ENCODE data around the gene TCF3.

GRCh38 chr19:1663852-1664251 lies 11.4 kb upstream of the TCF3 start:
- TF ChIP-seq, protein P1, sequence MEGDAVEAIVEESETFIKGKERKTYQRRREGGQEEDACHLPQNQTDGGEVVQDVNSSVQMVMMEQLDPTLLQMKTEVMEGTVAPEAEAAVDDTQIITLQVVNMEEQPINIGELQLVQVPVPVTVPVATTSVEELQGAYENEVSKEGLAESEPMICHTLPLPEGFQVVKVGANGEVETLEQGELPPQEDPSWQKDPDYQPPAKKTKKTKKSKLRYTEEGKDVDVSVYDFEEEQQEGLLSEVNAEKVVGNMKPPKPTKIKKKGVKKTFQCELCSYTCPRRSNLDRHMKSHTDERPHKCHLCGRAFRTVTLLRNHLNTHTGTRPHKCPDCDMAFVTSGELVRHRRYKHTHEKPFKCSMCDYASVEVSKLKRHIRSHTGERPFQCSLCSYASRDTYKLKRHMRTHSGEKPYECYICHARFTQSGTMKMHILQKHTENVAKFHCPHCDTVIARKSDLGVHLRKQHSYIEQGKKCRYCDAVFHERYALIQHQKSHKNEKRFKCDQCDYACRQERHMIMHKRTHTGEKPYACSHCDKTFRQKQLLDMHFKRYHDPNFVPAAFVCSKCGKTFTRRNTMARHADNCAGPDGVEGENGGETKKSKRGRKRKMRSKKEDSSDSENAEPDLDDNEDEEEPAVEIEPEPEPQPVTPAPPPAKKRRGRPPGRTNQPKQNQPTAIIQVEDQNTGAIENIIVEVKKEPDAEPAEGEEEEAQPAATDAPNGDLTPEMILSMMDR (IDR thresholded peaks at IDR 0.05): no peak
- TF ChIP-seq POLR2A (IDR thresholded peaks at IDR 0.05) (no peak), EP300 (IDR thresholded peaks at IDR 0.05) (no peak)
